Putamen (tissue), 1 donor: ENCODE measurements around the gene DDX10.

Source experiments
- DNase-seq: peaks from one replicate; pipeline ENCODE4 v3.0.0-alpha.2; 2016; ENCODE audit warnings: low spot score

The DDX10 gene

GRCh38 chr11:108906826-108907225, 242.0 kb downstream of the DDX10 start:
- DNase-seq: no peak

- no peak for DNase-seq
Measured at GRCh38 chr11:108909041-108909440, 244.2 kb downstream of the DDX10 start.

GRCh38 chr11:108909921-108910320, 245.1 kb downstream of the DDX10 start:
- no peak for DNase-seq

- DNase-seq: no peak
Measured at GRCh38 chr11:108912581-108912980, 247.7 kb downstream of the DDX10 start.

GRCh38 chr11:108913204-108913603, 248.3 kb downstream of the DDX10 start:
- DNase-seq: no peak

- DNase-seq: no peak
Measured at GRCh38 chr11:108914211-108914610, 249.3 kb downstream of the DDX10 start.

GRCh38 chr11:108914981-108915380, 250.1 kb downstream of the DDX10 start:
- no peak for DNase-seq

- DNase-seq: no peak
Measured at GRCh38 chr11:108915666-108916065, 250.8 kb downstream of the DDX10 start.

GRCh38 chr11:108916290-108916689, 251.4 kb downstream of the DDX10 start:
- no peak for DNase-seq

GRCh38 chr11:108916935-108917334, 252.1 kb downstream of the DDX10 start:
- no peak for DNase-seq

GRCh38 chr11:108921211-108921610, 256.3 kb downstream of the DDX10 start:
- DNase-seq: no peak

- DNase-seq: no peak
Measured at GRCh38 chr11:108922241-108922640, 257.4 kb downstream of the DDX10 start.

GRCh38 chr11:108923413-108923812, 258.5 kb downstream of the DDX10 start:
- DNase-seq: no peak

GRCh38 chr11:108926171-108926840, 261.4 kb downstream of the DDX10 start:
- DNase-seq: no peak

- DNase-seq: peak; percentile 67
Measured at GRCh38 chr11:108926841-108927577, 262.1 kb downstream of the DDX10 start.

GRCh38 chr11:108927791-108928545, 263.1 kb downstream of the DDX10 start:
- no peak for DNase-seq

- no peak for DNase-seq
Measured at GRCh38 chr11:108929241-108929640, 264.4 kb downstream of the DDX10 start.

GRCh38 chr11:108931168-108931567, 266.3 kb downstream of the DDX10 start:
- peak; percentile 42 for DNase-seq

- no peak for DNase-seq
Measured at GRCh38 chr11:108933630-108934029, 268.8 kb downstream of the DDX10 start.

- DNase-seq: no peak
Measured at GRCh38 chr11:108934289-108934688, 269.4 kb downstream of the DDX10 start.

- no peak for DNase-seq
Measured at GRCh38 chr11:108934696-108935095, 269.8 kb downstream of the DDX10 start.

- DNase-seq: no peak
Measured at GRCh38 chr11:108937746-108938145, 272.9 kb downstream of the DDX10 start.

GRCh38 chr11:108938604-108939003, 273.7 kb downstream of the DDX10 start:
- no peak for DNase-seq
